Measurements from ENCODE around the gene LDLRAD3.

LDLRAD3 gene

DNA sequence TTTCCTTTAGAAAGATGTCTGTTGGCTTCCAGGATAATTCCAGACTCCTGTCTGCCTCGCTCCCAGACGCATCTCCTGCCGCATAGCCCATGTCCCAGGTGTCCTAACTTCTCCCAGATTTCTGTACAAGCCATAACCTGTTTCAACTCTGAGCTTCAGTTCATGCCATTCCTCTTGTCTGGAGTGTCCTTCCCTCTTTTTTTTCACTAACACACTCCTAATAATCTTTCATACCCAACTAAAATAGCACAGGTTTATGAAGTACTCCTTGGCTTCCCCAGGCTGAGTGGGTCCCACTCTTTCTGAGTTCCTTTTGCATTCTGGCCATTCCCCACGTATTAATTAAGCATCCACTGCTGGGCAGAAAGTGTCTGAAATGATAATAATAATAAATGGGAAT, 123.0 kb downstream of the LDLRAD3 start:
- TF ChIP-seq SNAI2 (CRISPR knock-in tag; IDR thresholded peaks at IDR 0.05) (no peak), OSR1 (CRISPR knock-in tag; IDR thresholded peaks at IDR 0.05) (no peak), PPARA (CRISPR knock-in tag; IDR thresholded peaks at IDR 0.05; ENCODE audit: borderline replicate concordance) (no peak), TCF4 (CRISPR knock-in tag; IDR thresholded peaks at IDR 0.05; ENCODE audit: borderline replicate concordance) (no peak), ZC3H10 (CRISPR knock-in tag; IDR thresholded peaks at IDR 0.05) (no peak), GLIS3 (CRISPR knock-in tag; IDR thresholded peaks at IDR 0.05) (no peak)

GRCh38 chr11:36069576-36070212, 125.8 kb downstream of the LDLRAD3 start:
- ATAC-seq: no peak
- TF ChIP-seq BACH2 (CRISPR knock-in tag; IDR thresholded peaks at IDR 0.05; ENCODE audit: borderline replicate concordance): no peak
- TF ChIP-seq ARNTL (CRISPR knock-in tag; IDR thresholded peaks at IDR 0.05; ENCODE audit: borderline replicate concordance, low read depth): no peak
- no peak for TF ChIP-seq TCF4 (CRISPR knock-in tag; IDR thresholded peaks at IDR 0.05; ENCODE audit: borderline replicate concordance)
- TF ChIP-seq ZC3H10 (CRISPR knock-in tag; IDR thresholded peaks at IDR 0.05): no peak
- no peak for TF ChIP-seq CSRNP3 (CRISPR knock-in tag; IDR thresholded peaks at IDR 0.05)
- no peak for TF ChIP-seq TOX (CRISPR knock-in tag; IDR thresholded peaks at IDR 0.05; ENCODE audit: borderline replicate concordance)
- TF ChIP-seq, protein P1, sequence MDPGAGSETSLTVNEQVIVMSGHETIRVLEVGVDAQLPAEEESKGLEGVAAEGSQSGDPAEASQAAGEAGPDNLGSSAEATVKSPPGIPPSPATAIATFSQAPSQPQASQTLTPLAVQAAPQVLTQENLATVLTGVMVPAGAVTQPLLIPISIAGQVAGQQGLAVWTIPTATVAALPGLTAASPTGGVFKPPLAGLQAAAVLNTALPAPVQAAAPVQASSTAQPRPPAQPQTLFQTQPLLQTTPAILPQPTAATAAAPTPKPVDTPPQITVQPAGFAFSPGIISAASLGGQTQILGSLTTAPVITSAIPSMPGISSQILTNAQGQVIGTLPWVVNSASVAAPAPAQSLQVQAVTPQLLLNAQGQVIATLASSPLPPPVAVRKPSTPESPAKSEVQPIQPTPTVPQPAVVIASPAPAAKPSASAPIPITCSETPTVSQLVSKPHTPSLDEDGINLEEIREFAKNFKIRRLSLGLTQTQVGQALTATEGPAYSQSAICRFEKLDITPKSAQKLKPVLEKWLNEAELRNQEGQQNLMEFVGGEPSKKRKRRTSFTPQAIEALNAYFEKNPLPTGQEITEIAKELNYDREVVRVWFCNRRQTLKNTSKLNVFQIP (CRISPR knock-in tag; IDR thresholded peaks at IDR 0.05; ENCODE audit: borderline replicate concordance, low read depth): no peak
- no peak for TF ChIP-seq ZFP3 (CRISPR knock-in tag; IDR thresholded peaks at IDR 0.05)
- no peak for TF ChIP-seq ZNF70 (CRISPR knock-in tag; IDR thresholded peaks at IDR 0.05)
- TF ChIP-seq ZNF8 (CRISPR knock-in tag; IDR thresholded peaks at IDR 0.05): no peak
- no peak for TF ChIP-seq CSDC2 (CRISPR knock-in tag; IDR thresholded peaks at IDR 0.05)
- no peak for TF ChIP-seq CREB5 (CRISPR knock-in tag; IDR thresholded peaks at IDR 0.05; ENCODE audit: low read depth)
- TF ChIP-seq OSR1 (CRISPR knock-in tag; IDR thresholded peaks at IDR 0.05): no peak
- no peak for TF ChIP-seq ZNF565 (CRISPR knock-in tag; conservative IDR thresholded peaks at IDR 0.05; ENCODE audit: low read depth)

More for the DNA sequence above, 123.0 kb downstream of the LDLRAD3 start:
- ATAC-seq: no peak

DNA sequence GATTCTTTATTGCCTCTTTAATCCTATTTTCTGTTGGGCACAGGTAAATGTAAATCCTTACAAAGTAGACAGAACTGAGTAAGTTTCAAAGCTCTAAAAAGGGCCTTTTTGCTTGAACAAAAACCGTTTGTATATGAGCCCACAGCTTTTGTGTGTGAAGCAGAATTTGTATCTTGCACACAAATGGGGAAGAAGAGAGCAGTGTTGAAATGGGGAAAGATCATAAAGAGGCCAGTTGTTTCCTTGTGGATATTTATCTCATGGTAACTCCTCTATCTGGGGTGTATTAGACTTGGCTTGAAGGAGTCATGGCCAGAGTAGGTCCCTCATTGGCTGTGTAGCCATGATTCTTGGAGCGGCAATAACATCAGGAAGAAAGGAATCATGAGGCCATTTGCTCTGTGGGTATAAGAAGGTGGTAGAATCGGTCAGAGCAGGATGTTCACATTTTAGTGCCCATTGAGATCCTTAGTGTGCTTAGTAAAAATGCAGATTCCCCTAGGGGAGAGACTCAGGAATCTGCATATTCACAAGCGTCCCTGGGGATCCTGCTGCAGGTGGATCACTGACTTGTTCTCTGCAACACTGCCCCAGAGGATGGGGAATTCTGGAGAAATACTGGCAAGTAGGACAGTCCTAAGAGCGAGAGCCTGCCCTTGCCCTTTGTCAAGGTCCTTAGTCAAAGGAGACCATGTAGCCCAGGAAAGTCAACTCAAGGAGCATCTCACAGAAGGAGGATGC, 126.5 kb downstream of the LDLRAD3 start:
- ATAC-seq: no peak
- TF ChIP-seq ARNTL (CRISPR knock-in tag; IDR thresholded peaks at IDR 0.05; ENCODE audit: borderline replicate concordance, low read depth) (no peak), SNAI2 (CRISPR knock-in tag; IDR thresholded peaks at IDR 0.05) (no peak), ESRRG (CRISPR knock-in tag; IDR thresholded peaks at IDR 0.05) (no peak), ISL1 (CRISPR knock-in tag; IDR thresholded peaks at IDR 0.05) (no peak), RARB (CRISPR knock-in tag; IDR thresholded peaks at IDR 0.05) (no peak), ZFP3 (CRISPR knock-in tag; IDR thresholded peaks at IDR 0.05) (no peak), TOX (CRISPR knock-in tag; IDR thresholded peaks at IDR 0.05; ENCODE audit: borderline replicate concordance) (no peak), GLIS3 (CRISPR knock-in tag; IDR thresholded peaks at IDR 0.05) (no peak), CREB5 (CRISPR knock-in tag; IDR thresholded peaks at IDR 0.05; ENCODE audit: low read depth) (no peak), BACH2 (CRISPR knock-in tag; IDR thresholded peaks at IDR 0.05; ENCODE audit: borderline replicate concordance) (no peak)
- TF ChIP-seq, protein P2, sequence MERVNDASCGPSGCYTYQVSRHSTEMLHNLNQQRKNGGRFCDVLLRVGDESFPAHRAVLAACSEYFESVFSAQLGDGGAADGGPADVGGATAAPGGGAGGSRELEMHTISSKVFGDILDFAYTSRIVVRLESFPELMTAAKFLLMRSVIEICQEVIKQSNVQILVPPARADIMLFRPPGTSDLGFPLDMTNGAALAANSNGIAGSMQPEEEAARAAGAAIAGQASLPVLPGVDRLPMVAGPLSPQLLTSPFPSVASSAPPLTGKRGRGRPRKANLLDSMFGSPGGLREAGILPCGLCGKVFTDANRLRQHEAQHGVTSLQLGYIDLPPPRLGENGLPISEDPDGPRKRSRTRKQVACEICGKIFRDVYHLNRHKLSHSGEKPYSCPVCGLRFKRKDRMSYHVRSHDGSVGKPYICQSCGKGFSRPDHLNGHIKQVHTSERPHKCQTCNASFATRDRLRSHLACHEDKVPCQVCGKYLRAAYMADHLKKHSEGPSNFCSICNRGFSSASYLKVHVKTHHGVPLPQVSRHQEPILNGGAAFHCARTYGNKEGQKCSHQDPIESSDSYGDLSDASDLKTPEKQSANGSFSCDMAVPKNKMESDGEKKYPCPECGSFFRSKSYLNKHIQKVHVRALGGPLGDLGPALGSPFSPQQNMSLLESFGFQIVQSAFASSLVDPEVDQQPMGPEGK (CRISPR knock-in tag; IDR thresholded peaks at IDR 0.05; ENCODE audit: borderline replicate concordance): no peak
- TF ChIP-seq, protein P1 (CRISPR knock-in tag; IDR thresholded peaks at IDR 0.05; ENCODE audit: borderline replicate concordance, low read depth): no peak

Measured in SK-N-SH treated with all-trans-retinoic acid at 6 μM for 48 hours (cell line).